Astrocyte (in vitro differentiated cells and primary cell): ENCODE results near the gene OR1A1.
"Not testable (repeated sequence)": the region's sequence is repeated elsewhere in the genome, so short reads cannot be mapped to it uniquely, and the experiment has no call there.

Experiments used
- EZH2 ChIP-seq: IDR thresholded peaks from 2 replicates; pipeline ENCODE4 v1.6.1; 2012; ENCODE audit warnings: mild to moderate bottlenecking, low read length, inconsistent platforms; ENCODE audit not compliant: insufficient read depth
- TF ChIP-seq, protein P1 (sequence below): IDR thresholded peaks from 2 replicates; pipeline ENCODE4 v1.5.1; 2011; ENCODE audit warnings: low read depth, mild to moderate bottlenecking, inconsistent platforms, low read length, moderate library complexity; ENCODE audit not compliant: insufficient read depth

DNA sequence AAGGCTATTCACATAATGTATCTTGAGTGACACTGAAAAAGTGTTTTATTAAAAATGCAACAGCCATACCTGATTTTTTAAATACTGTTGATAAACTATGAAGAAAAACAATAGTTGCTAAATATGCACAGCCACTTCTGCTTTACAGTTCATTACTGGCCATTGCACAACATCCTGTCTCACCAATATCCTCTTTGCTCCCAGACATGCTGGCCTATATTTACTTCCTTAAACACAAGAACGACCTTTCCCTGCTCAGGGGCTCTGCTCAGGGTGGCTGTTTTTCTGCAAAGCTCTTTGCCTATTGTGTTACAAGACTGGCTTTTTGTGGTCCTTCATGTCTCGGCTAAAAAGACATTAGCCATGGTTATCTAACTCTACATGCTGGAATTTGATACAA lies 31.2 kb downstream of the OR1A1 start:
- TF ChIP-seq, protein P1, sequence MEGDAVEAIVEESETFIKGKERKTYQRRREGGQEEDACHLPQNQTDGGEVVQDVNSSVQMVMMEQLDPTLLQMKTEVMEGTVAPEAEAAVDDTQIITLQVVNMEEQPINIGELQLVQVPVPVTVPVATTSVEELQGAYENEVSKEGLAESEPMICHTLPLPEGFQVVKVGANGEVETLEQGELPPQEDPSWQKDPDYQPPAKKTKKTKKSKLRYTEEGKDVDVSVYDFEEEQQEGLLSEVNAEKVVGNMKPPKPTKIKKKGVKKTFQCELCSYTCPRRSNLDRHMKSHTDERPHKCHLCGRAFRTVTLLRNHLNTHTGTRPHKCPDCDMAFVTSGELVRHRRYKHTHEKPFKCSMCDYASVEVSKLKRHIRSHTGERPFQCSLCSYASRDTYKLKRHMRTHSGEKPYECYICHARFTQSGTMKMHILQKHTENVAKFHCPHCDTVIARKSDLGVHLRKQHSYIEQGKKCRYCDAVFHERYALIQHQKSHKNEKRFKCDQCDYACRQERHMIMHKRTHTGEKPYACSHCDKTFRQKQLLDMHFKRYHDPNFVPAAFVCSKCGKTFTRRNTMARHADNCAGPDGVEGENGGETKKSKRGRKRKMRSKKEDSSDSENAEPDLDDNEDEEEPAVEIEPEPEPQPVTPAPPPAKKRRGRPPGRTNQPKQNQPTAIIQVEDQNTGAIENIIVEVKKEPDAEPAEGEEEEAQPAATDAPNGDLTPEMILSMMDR: not testable (repeated sequence)
- not testable (repeated sequence) for TF ChIP-seq EZH2
